Measurements from ENCODE around the gene NISCH. TPM values are rescaled to one million over a fixed set of nuclear protein-coding genes. Genes with fewer than 3 reads are reported as not detected.

The NISCH gene
- total RNA-seq, 1 experiment from 2014 or later, result 104 TPM

- Histone ChIP-seq H4K91ac (ENCODE audit: insufficient read length, low read depth, low read length) (no peak overlapping the region), H2BK20ac (ENCODE audit: low read depth, low read length, poor library complexity, severe bottlenecking) (no peak overlapping the region), H3K27me3 (ENCODE audit: insufficient read depth, low read length) (no peaks in the 10 kb centered on the region), H2BK12ac (ENCODE audit: insufficient read length, low read depth, low read length) (no peak overlapping the region), H2AFZ (ENCODE audit: low read length) (no peak overlapping the region), H3K23me2 (ENCODE audit: insufficient read length, low read depth, low read length, poor library complexity, severe bottlenecking) (peaks cover 4% of the 10 kb centered on the region), H3K27ac (ENCODE audit: insufficient read length, low read depth, low read length) (no peak overlapping the region), H4K20me1 (ENCODE audit: control insufficient read depth, insufficient read depth, insufficient read length) (no peaks in the 10 kb centered on the region), H3K14ac (ENCODE audit: insufficient read depth, low read length) (no peak overlapping the region), H3K4ac (ENCODE audit: low read depth, low read length) (no peak overlapping the region), H2BK5ac (ENCODE audit: insufficient read length, low read length) (no peak overlapping the region), H2BK15ac (ENCODE audit: low read depth, low read length) (no peak overlapping the region), H4K8ac (replicated peaks; ENCODE audit: insufficient read length, low read depth, low read length) (no peak overlapping the region), H2AK5ac (ENCODE audit: insufficient read length, low read length) (no peak overlapping the region), H3K4me2 (ENCODE audit: insufficient read depth, insufficient read length, low read length) (no peak overlapping the region), H3K79me2 (ENCODE audit: insufficient read depth, low read length) (peaks cover 4% of the 10 kb centered on the region; the same call in 1 of the 2 replicates), H3K4me1 (ENCODE audit: insufficient read depth, low read length) (no peaks in the 10 kb centered on the region; the same call in 1 of the 2 replicates), H3K9me3 (ENCODE audit: control insufficient read depth, low read depth, low read length) (no peaks in the 10 kb centered on the region), H3K79me1 (ENCODE audit: insufficient read depth, low read depth, low read length, poor library complexity, severe bottlenecking) (peaks cover 5% of the 10 kb centered on the region), H3T11ph (ENCODE audit: low read length) (no peak overlapping the region), H4K5ac (ENCODE audit: insufficient read length, low read depth, low read length) (no peak overlapping the region), H3K23ac (ENCODE audit: insufficient read length, low read depth, low read length) (no peak overlapping the region), H3K18ac (ENCODE audit: insufficient read length, low read depth, low read length) (no peak overlapping the region), H3K56ac (ENCODE audit: insufficient read length, low read depth, low read length) (no peak overlapping the region), H3K9ac (ENCODE audit: extremely low read depth, insufficient read length, low read length) (no peak overlapping the region), H2BK120ac (ENCODE audit: low read depth, low read length, poor library complexity, severe bottlenecking) (no peak overlapping the region)
- Mint-ChIP-seq H3K36me3 (ENCODE audit: insufficient read depth in 1 of 3, low read depth in 3 of 3) (peaks cover 14 to 24% (median 24%) of the 10 kb centered on the region in 3 experiments), H3K27ac (peak overlapping the region in 2 of 3 experiments; percentile 24 to 89; a peak in 2 of 7 replicates), H3K4me3 (peak overlapping the region; percentile 89 to 96), H3K9me3 (no peaks in the 10 kb centered on the region), H3K4me1 (peaks cover 38 to 59% of the 10 kb centered on the region in 2 experiments), H3K27me3 (ENCODE audit: low read depth) (no peaks in the 10 kb centered on the region; the same call in 1 of the 2 replicates)
- DNase-seq, result peak; percentile 13
- no CpG with 5 or more reads among the region's 8 CpGs for WGBS (ENCODE audit: extremely low coverage, insufficient read length, low lambda C conversion rate)
- no peak for TF ChIP-seq CTCF (conservative IDR thresholded peaks at IDR 0.05)
Observed at GRCh38 chr3:52454250-52454937, 1.0 kb upstream of the NISCH start.

Data from H9 (cell line).